EL (cell line): ENCODE results near the gene JAZF1.

Experiments used
- DNase-seq: peaks from one replicate; pipeline ENCODE4 v3.0.0-alpha.2; 2016

JAZF1 gene

DNA sequence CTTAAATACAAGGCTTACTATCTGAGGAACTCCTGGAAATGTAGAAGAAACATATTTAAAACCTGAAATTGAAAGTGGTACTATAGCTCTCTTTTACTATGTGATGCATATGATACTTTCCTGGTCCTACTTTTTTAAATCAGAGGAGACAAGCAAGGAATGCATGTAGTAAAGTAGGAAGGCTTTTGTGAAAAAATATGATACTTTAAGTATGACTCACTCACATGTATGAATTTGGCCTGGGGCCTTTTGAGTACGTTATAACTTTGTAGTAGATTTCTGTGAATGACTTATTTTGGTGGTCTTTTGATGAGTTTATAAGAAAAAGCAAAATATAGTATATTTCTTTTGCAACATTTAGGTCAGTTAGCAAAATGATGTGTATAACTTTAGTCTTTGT, 386.8 kb downstream of the JAZF1 start:
- peak; percentile 73 for DNase-seq

DNA sequence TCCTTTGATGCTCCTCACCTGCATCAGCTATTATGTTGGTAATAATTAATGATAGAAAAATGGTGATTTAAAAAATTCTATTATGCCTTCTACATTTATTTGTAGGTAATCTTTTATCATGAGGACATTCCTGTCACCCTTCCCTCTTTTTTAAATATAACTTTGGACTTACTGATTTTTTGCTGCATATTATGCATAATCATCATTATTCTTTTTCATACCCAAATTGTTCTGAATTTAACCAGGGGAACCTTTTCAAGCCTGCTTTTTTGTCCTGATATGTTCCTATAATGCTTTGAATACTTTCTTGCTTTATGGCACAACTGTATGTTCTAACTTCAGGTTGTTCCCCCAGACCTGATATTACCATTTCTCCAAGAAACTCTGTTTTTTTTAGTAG, 392.2 kb downstream of the JAZF1 start:
- DNase-seq: no peak

DNA sequence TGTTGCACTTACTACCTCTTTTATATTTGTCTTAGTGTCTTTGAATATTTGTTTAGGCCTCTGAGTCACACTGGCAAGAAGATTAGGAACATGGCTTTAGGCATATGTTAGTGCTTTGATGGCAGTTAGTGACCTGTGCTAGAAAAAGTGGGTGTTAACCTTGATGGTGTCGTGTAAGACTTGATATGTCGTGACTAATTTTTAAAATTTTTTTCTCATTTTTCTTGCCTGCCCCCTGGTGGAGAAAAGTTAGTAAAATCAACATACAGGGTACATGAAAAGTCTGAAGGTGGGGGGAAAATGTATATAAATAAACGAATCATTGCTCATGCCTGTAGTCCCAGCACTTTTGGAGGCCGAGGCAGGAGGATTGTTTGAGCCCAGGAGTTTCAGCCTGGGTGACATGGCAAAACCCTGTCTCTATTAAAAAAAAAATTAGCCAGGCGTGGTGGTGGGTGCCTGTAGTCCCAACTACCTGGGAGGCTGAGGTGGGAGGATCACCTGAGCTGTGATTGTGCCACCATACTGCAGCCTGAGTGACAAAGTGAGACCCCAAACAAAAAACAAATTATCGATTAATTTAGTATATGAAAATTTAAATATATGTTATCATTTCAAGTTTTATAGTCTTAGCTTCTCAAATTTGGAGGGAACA, 396.1 kb downstream of the JAZF1 start:
- peak; percentile 78 for DNase-seq

DNA sequence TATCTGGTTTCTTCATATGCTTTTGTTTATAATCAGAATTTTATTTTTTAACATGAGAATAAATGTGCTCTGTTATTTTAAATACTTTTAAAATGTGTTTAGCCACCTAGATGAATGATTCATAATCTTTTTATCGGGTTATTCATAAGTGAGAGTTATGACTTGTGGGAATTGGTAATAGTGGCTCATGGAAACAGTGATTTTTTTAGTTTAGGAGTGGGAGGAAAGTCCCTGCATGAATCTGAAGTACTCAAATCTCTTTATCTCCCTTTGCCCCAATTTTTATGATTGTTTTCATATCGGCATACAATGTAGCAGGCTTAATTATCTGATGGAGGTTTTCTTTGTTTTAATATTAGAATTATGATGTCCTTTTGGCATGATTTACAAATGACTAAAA, 397.7 kb downstream of the JAZF1 start:
- peak; percentile 21 for DNase-seq

DNA sequence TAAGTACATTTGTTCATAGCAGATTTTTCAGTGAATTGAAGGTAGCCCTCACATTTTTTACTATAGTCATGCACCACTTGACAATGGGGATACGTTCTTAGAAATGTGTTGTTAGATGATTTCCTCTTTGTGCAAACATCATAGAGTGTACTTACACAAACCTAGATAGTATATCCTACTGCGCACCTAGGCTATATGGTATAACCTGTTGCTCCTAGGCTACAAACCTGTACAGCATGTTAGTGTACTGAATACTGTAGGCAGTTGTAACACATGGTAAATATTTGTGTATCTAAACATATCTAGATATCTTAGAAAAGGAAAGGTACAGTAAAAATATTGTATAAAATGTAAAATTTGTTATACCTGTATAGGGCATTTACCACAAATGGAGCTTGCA, 399.4 kb downstream of the JAZF1 start:
- DNase-seq: no peak
